HEK293 (cell line): ENCODE results near the gene NXPH4.

ENCODE experiments used
- CTCF ChIA-PET: fragments of 350-600 bp; formaldehyde crosslinking; extraction: SDS; loops from one replicate; lab custom pipeline; 2021; ENCODE audit warnings: antibody characterized with exemption; lab: Yijun Ruan, JAX
- POLR2A ChIA-PET: fragments of 300-600 bp; formaldehyde crosslinking; extraction: SDS; loops from one replicate; lab custom pipeline; 2020; ENCODE audit warnings: antibody characterized with exemption, inconsistent platforms; lab: Yijun Ruan, JAX
- H3K27ac ChIP-seq: fragments of 200-500 bp; sonication (Bioruptor generic); 2 replicates; pipeline ENCODE4 v1.5.1; 2014; ENCODE audit warnings: low read depth, low read length, control low read depth, inconsistent platforms; ENCODE audit errors: extremely low read depth
- H3K36me3 ChIP-seq, 2 experiments: fragments of 200-500 bp in 1 of 2; sonication (Bioruptor generic) in 1 of 2; 1 replicate in 1 of 2; 2 replicates in 1 of 2; pipeline ENCODE4 v1.5.1; 2014 to 2017; ENCODE audit warnings: inconsistent platforms in 2 of 2, low read length in 2 of 2; ENCODE audit not compliant: control insufficient read depth in 2 of 2, insufficient read depth in 1 of 2
- H3K4me1 ChIP-seq: fragments of 200-500 bp; sonication (Bioruptor generic); 2 replicates; pipeline ENCODE4 v1.5.1; 2014; ENCODE audit warnings: mild to moderate bottlenecking, low read length, inconsistent platforms; ENCODE audit not compliant: control insufficient read depth, insufficient read depth
- H3K4me3 ChIP-seq: 2 replicates; pipeline ENCODE4 v1.5.1; 2011; ENCODE audit warnings: low read depth, mild to moderate bottlenecking, control low read depth, low read length, moderate library complexity
- H3K9me3 ChIP-seq: fragments of 200-500 bp; sonication (Bioruptor generic); 2 replicates; pipeline ENCODE4 v1.5.1; 2014; ENCODE audit warnings: low read depth, low read length, inconsistent platforms; ENCODE audit not compliant: control insufficient read depth, insufficient read depth
- FEZF1 ChIP-seq: fragments of 450-650 bp; formaldehyde crosslinking; IDR thresholded peaks from 2 replicates; pipeline ENCODE4 v1.5.1; 2016; ENCODE audit warnings: missing biosample characterization, missing genetic modification characterization
- KLF7 ChIP-seq: fragments of 450-650 bp; formaldehyde crosslinking; IDR thresholded peaks from 2 replicates; pipeline ENCODE4 v1.5.1; 2016; ENCODE audit warnings: missing biosample characterization, missing genetic modification characterization, borderline replicate concordance
- KLF8 ChIP-seq: fragments of 450-650 bp; formaldehyde crosslinking; IDR thresholded peaks from 2 replicates; pipeline ENCODE4 v1.5.1; 2016; ENCODE audit warnings: missing biosample characterization, missing genetic modification characterization
- PRDM1 ChIP-seq: fragments of 450-650 bp; formaldehyde crosslinking; IDR thresholded peaks from 2 replicates; pipeline ENCODE4; 2016; ENCODE audit warnings: missing biosample characterization, missing genetic modification characterization
- SCRT1 ChIP-seq: fragments of 450-650 bp; formaldehyde crosslinking; IDR thresholded peaks from 2 replicates; pipeline ENCODE4 v1.5.1; 2016; ENCODE audit warnings: missing biosample characterization, missing genetic modification characterization, borderline replicate concordance
- SP2 ChIP-seq: fragments of 450-650 bp; formaldehyde crosslinking; IDR thresholded peaks from 2 replicates; pipeline ENCODE4 v1.5.1; 2016; ENCODE audit warnings: missing biosample characterization, missing genetic modification characterization
- ZNF140 ChIP-seq: fragments of 450-650 bp; formaldehyde crosslinking; IDR thresholded peaks from 2 replicates; pipeline ENCODE4 v1.5.1; 2016; ENCODE audit warnings: missing biosample characterization, missing genetic modification characterization
- ZNF202 ChIP-seq: fragments of 450-650 bp; formaldehyde crosslinking; IDR thresholded peaks from 2 replicates; pipeline ENCODE4 v1.5.1; 2016; ENCODE audit warnings: missing biosample characterization, missing genetic modification characterization, borderline replicate concordance
- ZNF221 ChIP-seq: fragments of 450-650 bp; formaldehyde crosslinking; IDR thresholded peaks from 2 replicates; pipeline ENCODE4 v1.5.1; 2017; ENCODE audit warnings: missing biosample characterization, missing genetic modification characterization, borderline replicate concordance
- ZNF239 ChIP-seq: fragments of 450-650 bp; formaldehyde crosslinking; IDR thresholded peaks from 2 replicates; pipeline ENCODE4 v1.5.1; 2016; ENCODE audit warnings: missing biosample characterization, missing genetic modification characterization
- ZNF335 ChIP-seq: fragments of 450-650 bp; formaldehyde crosslinking; conservative IDR thresholded peaks from 2 replicates; pipeline ENCODE4 v1.5.1; 2016; ENCODE audit warnings: missing biosample characterization, missing genetic modification characterization
- ZNF394 ChIP-seq: fragments of 450-650 bp; formaldehyde crosslinking; IDR thresholded peaks from 2 replicates; pipeline ENCODE4 v1.5.1; 2016; ENCODE audit warnings: missing biosample characterization, missing genetic modification characterization, mild to moderate bottlenecking, moderate library complexity, borderline replicate concordance
- ZNF404 ChIP-seq: fragments of 450-650 bp; formaldehyde crosslinking; IDR thresholded peaks from 2 replicates; pipeline ENCODE4 v1.5.1; 2017; ENCODE audit warnings: missing biosample characterization, missing genetic modification characterization
- ZNF426 ChIP-seq: fragments of 450-650 bp; formaldehyde crosslinking; IDR thresholded peaks from 2 replicates; pipeline ENCODE4 v1.5.1; 2017; ENCODE audit warnings: missing biosample characterization, missing genetic modification characterization, mild to moderate bottlenecking, inconsistent platforms, moderate library complexity
- ZNF514 ChIP-seq: fragments of 450-650 bp; formaldehyde crosslinking; IDR thresholded peaks from 2 replicates; pipeline ENCODE4 v1.5.1; 2016; ENCODE audit warnings: missing biosample characterization, missing genetic modification characterization
- ZNF580 ChIP-seq: fragments of 450-650 bp; formaldehyde crosslinking; IDR thresholded peaks from 2 replicates; pipeline ENCODE4 v1.5.1; 2016; ENCODE audit warnings: missing biosample characterization, missing genetic modification characterization
- ZNF629 ChIP-seq: fragments of 450-650 bp; formaldehyde crosslinking; IDR thresholded peaks from 2 replicates; pipeline ENCODE4 v1.5.1; 2017; ENCODE audit warnings: missing biosample characterization, missing genetic modification characterization
- ZNF645 ChIP-seq: fragments of 450-650 bp; formaldehyde crosslinking; IDR thresholded peaks from 2 replicates; pipeline ENCODE4; 2016; ENCODE audit warnings: missing biosample characterization, missing genetic modification characterization
- TF ChIP-seq, protein P1 (sequence below): fragments of 450-650 bp; formaldehyde crosslinking; IDR thresholded peaks from 2 replicates; pipeline ENCODE4 v1.5.1; 2016; ENCODE audit warnings: missing biosample characterization, missing genetic modification characterization, borderline replicate concordance
- TF ChIP-seq, protein P2 (sequence below): sonication (generic); formaldehyde crosslinking; IDR thresholded peaks from 2 replicates; pipeline ENCODE4 v1.8.1; 2022; ENCODE audit warnings: mild to moderate bottlenecking, moderate library complexity, missing genetic modification reagents
- TF ChIP-seq, protein P3 (sequence below): fragments of 450-650 bp; formaldehyde crosslinking; conservative IDR thresholded peaks from 2 replicates; pipeline ENCODE4 v1.5.1; 2016; ENCODE audit warnings: low read depth, missing biosample characterization, missing genetic modification characterization
- TF ChIP-seq, protein P4 (sequence below): fragments of 450-650 bp; formaldehyde crosslinking; IDR thresholded peaks from 2 replicates; pipeline ENCODE4 v1.5.1; 2016; ENCODE audit warnings: missing biosample characterization, missing genetic modification characterization

The NXPH4 gene

GRCh38 chr12:57263096-57263495 is 46.5 kb downstream of the NXPH4 start (continued):
- TF ChIP-seq KLF8 (tag by site-specific recombination) (no peak), ZNF140 (tag by site-specific recombination) (no peak), ZNF629 (no peak), ZNF394 (no peak), ZNF335 (no peak), ZNF645 (tag by site-specific recombination) (no peak), ZNF514 (tag by site-specific recombination) (no peak)
- TF ChIP-seq, protein P1, sequence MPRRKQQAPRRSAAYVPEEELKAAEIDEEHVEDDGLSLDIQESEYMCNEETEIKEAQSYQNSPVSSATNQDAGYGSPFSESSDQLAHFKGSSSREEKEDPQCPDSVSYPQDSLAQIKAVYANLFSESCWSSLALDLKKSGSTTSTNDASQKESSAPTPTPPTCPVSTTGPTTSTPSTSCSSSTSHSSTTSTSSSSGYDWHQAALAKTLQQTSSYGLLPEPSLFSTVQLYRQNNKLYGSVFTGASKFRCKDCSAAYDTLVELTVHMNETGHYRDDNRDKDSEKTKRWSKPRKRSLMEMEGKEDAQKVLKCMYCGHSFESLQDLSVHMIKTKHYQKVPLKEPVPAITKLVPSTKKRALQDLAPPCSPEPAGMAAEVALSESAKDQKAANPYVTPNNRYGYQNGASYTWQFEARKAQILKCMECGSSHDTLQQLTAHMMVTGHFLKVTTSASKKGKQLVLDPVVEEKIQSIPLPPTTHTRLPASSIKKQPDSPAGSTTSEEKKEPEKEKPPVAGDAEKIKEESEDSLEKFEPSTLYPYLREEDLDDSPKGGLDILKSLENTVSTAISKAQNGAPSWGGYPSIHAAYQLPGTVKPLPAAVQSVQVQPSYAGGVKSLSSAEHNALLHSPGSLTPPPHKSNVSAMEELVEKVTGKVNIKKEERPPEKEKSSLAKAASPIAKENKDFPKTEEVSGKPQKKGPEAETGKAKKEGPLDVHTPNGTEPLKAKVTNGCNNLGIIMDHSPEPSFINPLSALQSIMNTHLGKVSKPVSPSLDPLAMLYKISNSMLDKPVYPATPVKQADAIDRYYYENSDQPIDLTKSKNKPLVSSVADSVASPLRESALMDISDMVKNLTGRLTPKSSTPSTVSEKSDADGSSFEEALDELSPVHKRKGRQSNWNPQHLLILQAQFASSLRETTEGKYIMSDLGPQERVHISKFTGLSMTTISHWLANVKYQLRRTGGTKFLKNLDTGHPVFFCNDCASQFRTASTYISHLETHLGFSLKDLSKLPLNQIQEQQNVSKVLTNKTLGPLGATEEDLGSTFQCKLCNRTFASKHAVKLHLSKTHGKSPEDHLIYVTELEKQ (tag by site-specific recombination): no peak

DNA sequence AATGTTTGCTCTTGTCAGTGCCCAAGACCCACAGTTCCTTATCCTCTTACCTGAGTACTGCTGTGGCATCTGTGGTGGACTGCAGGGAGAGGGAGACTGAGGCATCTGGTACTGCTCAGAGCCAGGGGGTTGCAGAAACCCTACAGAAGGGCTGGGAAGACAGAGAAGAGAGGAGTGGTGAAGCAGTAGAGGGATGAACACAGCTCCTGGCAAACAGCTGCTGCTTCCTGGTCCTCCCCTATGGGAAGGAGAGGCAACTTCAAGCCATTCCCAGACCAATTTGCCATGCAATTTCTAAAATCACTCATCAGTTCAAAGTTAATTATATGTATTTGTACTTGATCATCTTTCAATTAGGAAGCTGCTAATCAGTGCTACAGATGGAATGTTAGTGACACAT is 50.1 kb downstream of the NXPH4 start:
- POLR2A ChIA-PET: no interaction called here
- TF ChIP-seq ZNF580 (tag by site-specific recombination): no peak
- no peak for TF ChIP-seq ZNF221 (tag by site-specific recombination)
- no peak for TF ChIP-seq ZNF239 (tag by site-specific recombination)
- no peak for TF ChIP-seq FEZF1 (tag by site-specific recombination)
- TF ChIP-seq, protein P2, sequence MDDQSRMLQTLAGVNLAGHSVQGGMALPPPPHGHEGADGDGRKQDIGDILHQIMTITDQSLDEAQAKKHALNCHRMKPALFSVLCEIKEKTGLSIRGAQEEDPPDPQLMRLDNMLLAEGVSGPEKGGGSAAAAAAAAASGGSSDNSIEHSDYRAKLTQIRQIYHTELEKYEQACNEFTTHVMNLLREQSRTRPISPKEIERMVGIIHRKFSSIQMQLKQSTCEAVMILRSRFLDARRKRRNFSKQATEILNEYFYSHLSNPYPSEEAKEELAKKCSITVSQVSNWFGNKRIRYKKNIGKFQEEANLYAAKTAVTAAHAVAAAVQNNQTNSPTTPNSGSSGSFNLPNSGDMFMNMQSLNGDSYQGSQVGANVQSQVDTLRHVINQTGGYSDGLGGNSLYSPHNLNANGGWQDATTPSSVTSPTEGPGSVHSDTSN: no peak
- no peak for TF ChIP-seq ZNF404
- TF ChIP-seq, protein P3, sequence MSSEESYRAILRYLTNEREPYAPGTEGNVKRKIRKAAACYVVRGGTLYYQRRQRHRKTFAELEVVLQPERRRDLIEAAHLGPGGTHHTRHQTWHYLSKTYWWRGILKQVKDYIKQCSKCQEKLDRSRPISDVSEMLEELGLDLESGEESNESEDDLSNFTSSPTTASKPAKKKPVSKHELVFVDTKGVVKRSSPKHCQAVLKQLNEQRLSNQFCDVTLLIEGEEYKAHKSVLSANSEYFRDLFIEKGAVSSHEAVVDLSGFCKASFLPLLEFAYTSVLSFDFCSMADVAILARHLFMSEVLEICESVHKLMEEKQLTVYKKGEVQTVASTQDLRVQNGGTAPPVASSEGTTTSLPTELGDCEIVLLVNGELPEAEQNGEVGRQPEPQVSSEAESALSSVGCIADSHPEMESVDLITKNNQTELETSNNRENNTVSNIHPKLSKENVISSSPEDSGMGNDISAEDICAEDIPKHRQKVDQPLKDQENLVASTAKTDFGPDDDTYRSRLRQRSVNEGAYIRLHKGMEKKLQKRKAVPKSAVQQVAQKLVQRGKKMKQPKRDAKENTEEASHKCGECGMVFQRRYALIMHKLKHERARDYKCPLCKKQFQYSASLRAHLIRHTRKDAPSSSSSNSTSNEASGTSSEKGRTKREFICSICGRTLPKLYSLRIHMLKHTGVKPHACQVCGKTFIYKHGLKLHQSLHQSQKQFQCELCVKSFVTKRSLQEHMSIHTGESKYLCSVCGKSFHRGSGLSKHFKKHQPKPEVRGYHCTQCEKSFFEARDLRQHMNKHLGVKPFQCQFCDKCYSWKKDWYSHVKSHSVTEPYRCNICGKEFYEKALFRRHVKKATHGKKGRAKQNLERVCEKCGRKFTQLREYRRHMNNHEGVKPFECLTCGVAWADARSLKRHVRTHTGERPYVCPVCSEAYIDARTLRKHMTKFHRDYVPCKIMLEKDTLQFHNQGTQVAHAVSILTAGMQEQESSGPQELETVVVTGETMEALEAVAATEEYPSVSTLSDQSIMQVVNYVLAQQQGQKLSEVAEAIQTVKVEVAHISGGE: no peak
- no peak for TF ChIP-seq SP2 (tag by site-specific recombination)
- TF ChIP-seq ZNF202 (tag by site-specific recombination): no peak
- no peak for TF ChIP-seq KLF7 (tag by site-specific recombination)
- TF ChIP-seq, protein P4, sequence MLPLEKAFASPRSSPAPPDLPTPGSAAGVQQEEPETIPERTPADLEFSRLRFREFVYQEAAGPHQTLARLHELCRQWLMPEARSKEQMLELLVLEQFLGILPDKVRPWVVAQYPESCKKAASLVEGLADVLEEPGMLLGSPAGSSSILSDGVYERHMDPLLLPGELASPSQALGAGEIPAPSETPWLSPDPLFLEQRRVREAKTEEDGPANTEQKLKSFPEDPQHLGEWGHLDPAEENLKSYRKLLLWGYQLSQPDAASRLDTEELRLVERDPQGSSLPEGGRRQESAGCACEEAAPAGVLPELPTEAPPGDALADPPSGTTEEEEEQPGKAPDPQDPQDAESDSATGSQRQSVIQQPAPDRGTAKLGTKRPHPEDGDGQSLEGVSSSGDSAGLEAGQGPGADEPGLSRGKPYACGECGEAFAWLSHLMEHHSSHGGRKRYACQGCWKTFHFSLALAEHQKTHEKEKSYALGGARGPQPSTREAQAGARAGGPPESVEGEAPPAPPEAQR (tag by site-specific recombination): no peak
- no peak for TF ChIP-seq ZNF426 (tag by site-specific recombination)
- TF ChIP-seq SCRT1 (tag by site-specific recombination): no peak
- TF ChIP-seq PRDM1 (tag by site-specific recombination): no peak
- TF ChIP-seq, all 188 proteins: peak for 0
- Histone ChIP-seq H3K27ac (no peak overlapping the region), H3K4me1 (peaks cover 5% of the 10 kb centered on the region; the same call in 1 of the 2 replicates), H3K4me3 (no peak overlapping the region), H3K36me3 (peaks cover 29 to 67% of the 10 kb centered on the region in 2 experiments), H3K9me3 (no peaks in the 10 kb centered on the region)
- CTCF ChIA-PET: interaction anchor here (0.6 to 8.8 kb wide), 5 partner anchors 11 to 187 kb away, joined by 5 to 151 read pairs (median 6); partner anchors contain the start of gene INHBE
